Measurements from ENCODE around the gene LSAMP.

GRCh38 chr3:115912372-115912771, 532.9 kb downstream of the LSAMP start:
- TF ChIP-seq CTCF (conservative IDR thresholded peaks at IDR 0.05; ENCODE audit: low read length) (no peak), EZH2phosphoT487 (IDR thresholded peaks at IDR 0.05; ENCODE audit: borderline replicate concordance) (no peak)
